HG02642 (cell line): ENCODE measurements around the gene CHN1.

Experiments used
- ATAC-seq: cut with Tn5 transposase; IDR thresholded peaks from one replicate; pipeline ENCODE4 v1.9.1; 2021; ENCODE audit warnings: mild to moderate bottlenecking; ENCODE audit not compliant: unreplicated experiment, poor library complexity

Gene CHN1

GRCh38 chr2:174750923-174751441 lies 254.2 kb downstream of the CHN1 start:
- ATAC-seq, result peak; percentile 44

DNA sequence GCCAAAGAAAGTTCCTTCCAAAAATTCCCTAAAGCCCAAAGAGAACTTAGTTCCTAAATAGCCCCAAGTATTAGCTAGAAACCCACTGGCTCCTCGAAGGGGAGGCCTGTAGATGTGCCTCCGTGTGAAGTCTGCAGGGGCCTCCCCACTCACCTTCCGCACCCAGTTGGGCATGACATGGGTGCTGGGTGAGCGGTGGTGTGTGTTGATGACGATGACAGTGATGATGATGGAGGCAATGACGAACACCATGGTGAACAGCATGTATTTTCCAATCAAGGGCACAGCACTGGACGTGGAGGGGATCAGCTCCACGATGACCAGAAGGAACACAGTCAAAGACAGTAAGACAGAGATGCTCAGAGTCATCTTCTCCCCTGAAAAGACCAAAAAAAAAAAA lies 255.4 kb downstream of the CHN1 start:
- ATAC-seq, result no peak

DNA sequence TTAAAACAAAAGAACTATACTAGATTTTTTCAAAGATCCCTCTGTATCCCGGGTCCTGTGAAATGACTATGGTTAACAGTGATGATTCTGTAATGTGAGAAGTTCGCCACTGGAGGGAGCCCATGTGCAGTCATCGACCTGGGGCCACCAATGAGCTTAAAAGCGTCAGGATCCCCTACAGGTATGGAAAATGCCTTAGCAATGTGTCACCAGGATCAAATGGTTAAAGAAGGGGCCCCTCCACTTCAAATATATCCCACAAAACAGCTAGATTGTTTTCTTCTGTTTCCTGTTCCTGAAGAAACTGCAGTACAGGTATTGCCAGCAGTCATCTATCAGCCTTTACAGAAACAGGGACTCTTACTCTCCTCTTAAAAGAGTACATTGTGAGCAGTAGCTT lies 256.2 kb downstream of the CHN1 start:
- peak; percentile 38 for ATAC-seq
